NB4 (cell line): Measurements from ENCODE around the gene MPPE1.

Source experiments
- DNase-seq: peaks from one replicate; pipeline ENCODE4 v3.0.0; 2010; ENCODE audit warnings: low read depth
- H3K4me3 ChIP-seq: one replicate; pipeline ENCODE4 v1.5.1; 2011; ENCODE audit warnings: mild to moderate bottlenecking, low read depth, low read length, moderate library complexity
- CTCF ChIP-seq: IDR thresholded peaks from one replicate; pipeline ENCODE4 v1.5.1; 2012; ENCODE audit warnings: low read depth, low read length
- MAX ChIP-seq: IDR thresholded peaks from 2 replicates; pipeline ENCODE4 v1.6.1; 2011; ENCODE audit warnings: low read depth, low read length
- MYC ChIP-seq: IDR thresholded peaks from 2 replicates; pipeline ENCODE4 v1.6.1; 2011; ENCODE audit warnings: low read depth, low read length
- POLR2A ChIP-seq: IDR thresholded peaks from 2 replicates; pipeline ENCODE4 v1.6.1; 2011; ENCODE audit warnings: mild to moderate bottlenecking; ENCODE audit not compliant: insufficient read length; ENCODE audit errors: extremely low read depth

The MPPE1 gene

GRCh38 chr18:11849279-11849678, 58.8 kb downstream of the MPPE1 start:
- DNase-seq: no peak
- TF ChIP-seq MAX (no peak), CTCF (no peak), MYC (no peak), POLR2A (no peak)
- no peak overlapping the region for H3K4me3 ChIP-seq

- no peak for DNase-seq
- TF ChIP-seq POLR2A (no peak), MAX (no peak), CTCF (no peak), MYC (no peak)
Measured at GRCh38 chr18:11847811-11848210, 60.3 kb downstream of the MPPE1 start.

GRCh38 chr18:11845654-11846053, 62.5 kb downstream of the MPPE1 start:
- TF ChIP-seq MYC: no peak
- TF ChIP-seq POLR2A: no peak
- no peak for TF ChIP-seq CTCF
- no peak for TF ChIP-seq MAX
- DNase-seq: no peak
- no peak overlapping the region for H3K4me3 ChIP-seq

More at GRCh38 chr18:11847811-11848210, 60.3 kb downstream of the MPPE1 start:
- H3K4me3 ChIP-seq: no peak overlapping the region

GRCh38 chr18:11844436-11844835, 63.7 kb downstream of the MPPE1 start:
- no peak for DNase-seq
- TF ChIP-seq POLR2A (no peak), MAX (no peak), MYC (no peak), CTCF (no peak)
- no peak overlapping the region for H3K4me3 ChIP-seq

GRCh38 chr18:11842562-11842961, 65.6 kb downstream of the MPPE1 start:
- no peak overlapping the region for H3K4me3 ChIP-seq
- TF ChIP-seq CTCF (no peak), MAX (no peak), MYC (no peak), POLR2A (no peak)
- no peak for DNase-seq

- H3K4me3 ChIP-seq: no peak overlapping the region
- no peak for DNase-seq
- no peak for TF ChIP-seq CTCF
- no peak for TF ChIP-seq MYC
- TF ChIP-seq POLR2A: no peak
- no peak for TF ChIP-seq MAX
Measured at GRCh38 chr18:11840493-11840892, 67.6 kb downstream of the MPPE1 start.
